ENCODE data around the gene SLC25A3.
A peak's percentile ranks its signal among the peaks of the same experiment; 100 is the strongest.
"Not testable (repeated sequence)": the region's sequence is repeated elsewhere in the genome, so short reads cannot be mapped to it uniquely, and the experiment has no call there.

SLC25A3 gene

DNA sequence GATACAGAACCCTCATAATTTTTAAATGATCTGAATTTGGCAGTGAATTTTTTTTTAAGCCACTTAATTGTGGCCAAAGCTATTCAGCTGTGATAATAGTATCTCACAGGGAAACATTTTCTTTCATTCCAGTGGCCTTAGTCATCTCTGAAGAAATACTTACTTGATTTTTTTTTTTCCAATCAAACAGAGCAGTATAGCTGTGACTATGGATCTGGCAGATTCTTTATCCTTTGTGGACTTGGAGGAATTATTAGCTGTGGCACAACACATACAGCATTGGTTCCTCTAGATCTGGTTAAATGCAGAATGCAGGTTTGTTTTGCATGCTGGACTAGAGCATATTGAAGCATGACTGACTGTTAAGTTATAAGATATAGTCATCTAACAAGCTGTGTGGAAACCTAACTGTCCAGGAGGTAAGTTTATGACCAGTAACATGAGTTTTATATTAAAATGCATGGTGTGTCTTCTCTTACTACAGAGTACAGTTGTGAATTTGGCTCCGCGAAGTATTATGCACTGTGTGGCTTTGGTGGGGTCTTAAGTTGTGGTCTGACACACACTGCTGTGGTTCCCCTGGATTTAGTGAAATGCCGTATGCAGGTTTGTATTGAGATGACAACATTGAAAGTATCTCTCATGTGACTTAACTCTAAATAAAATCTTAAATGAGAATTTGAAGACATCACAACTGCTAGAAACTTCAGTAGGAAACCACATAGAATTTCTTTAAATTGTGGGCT is 1.9 kb downstream of the SLC25A3 start:
- no peak for DNase-seq

GRCh38 chr12:98597313-98597712 is 3.8 kb downstream of the SLC25A3 start:
- DNase-seq = not testable (repeated sequence)

DNA sequence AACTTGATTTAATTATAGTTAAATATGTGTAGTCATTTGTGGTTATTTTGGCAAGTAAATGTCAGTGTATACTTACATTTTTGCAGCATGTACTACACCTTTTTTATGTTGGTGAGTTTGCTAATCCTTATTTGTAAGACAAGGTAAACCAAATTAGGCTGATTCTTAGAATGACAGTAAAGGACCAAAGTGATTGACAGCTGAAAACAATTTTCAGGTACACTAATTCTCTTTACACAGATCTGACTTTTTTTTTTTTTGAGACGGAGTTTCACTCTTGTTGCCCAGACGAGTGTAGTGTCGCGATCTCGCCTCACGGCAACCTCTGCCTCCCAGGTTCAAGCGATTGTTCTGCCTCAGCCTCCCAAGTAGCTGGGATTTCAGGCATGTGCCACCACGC is 8.4 kb downstream of the SLC25A3 start:
- DNase-seq = no peak

GRCh38 chr12:98606359-98606988 is 13.0 kb downstream of the SLC25A3 start:
- no peak for DNase-seq

GRCh38 chr12:98610596-98610995 is 17.1 kb downstream of the SLC25A3 start:
- DNase-seq = no peak

DNA sequence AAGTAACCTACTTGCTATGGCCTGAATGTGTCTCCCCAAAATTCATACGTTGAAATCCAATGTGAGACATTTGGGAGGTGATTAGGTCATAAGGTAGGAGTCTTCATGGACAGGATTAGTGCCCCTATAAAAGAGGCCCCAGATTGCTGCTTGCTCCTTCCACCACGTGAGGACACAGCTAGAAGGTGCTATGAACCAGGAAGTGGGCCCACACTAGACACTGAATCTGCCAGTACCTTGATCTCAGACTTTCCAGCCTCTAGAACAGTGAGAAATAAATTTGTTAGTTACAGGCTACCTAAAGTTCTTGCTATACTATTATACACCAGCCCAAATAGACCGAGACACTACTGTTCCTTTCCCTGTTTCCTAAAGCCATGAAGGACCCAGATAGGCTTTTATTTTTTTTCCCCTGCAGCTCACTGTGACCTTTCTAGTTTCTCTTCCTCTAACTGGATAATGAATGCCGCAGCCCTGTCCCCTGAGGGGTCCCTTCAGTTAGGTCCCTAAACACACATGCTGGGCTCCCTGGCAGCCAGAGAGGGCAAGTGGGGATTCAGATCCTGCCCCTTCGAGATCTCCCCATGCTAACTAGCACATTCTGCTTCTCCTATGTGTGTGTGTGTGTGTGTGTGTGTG is 19.3 kb downstream of the SLC25A3 start:
- no peak for DNase-seq

DNA sequence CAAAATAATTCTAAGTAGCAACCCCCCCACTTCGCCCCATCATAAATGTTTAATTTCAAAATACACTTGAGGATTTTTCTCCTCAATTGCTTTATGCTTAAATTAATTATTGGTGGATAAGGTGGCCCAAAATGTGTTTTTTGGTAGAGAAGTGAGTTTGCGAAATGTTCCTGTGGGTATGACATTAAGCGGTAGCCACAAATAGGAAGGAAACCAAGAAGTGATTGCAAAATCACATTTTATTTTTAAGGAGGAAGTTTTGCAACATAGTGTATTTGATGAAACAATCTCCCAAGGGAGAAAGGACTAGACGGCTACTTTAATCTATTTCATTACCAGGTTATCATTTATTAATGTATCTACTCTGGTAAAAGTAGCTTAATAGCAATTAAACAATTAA is 25.5 kb downstream of the SLC25A3 start:
- DNase-seq = no peak

GRCh38 chr12:98635657-98636323 is 42.3 kb downstream of the SLC25A3 start:
- peak; percentile 48 for DNase-seq

GRCh38 chr12:98637068-98637467 is 43.6 kb downstream of the SLC25A3 start:
- no peak for DNase-seq

DNA sequence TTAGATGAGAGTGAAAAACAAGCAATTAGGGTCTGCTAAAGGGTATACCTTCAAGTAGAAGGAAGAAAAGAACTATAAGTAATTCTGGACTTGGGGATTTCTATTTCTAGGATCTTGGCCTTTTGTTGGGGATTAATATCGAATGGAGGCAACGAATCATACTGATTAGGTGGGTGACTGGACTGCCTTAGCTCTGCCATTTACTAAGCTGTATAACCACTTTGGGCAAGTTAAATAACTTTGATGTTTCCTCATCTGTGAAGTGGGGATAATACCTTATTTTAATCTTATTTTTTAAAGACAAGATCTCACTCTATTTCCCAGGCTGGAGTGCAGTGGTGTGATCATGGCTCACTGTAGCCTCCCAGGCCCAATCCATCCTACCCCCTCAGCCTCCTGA is 44.5 kb downstream of the SLC25A3 start:
- no peak for DNase-seq

DNA sequence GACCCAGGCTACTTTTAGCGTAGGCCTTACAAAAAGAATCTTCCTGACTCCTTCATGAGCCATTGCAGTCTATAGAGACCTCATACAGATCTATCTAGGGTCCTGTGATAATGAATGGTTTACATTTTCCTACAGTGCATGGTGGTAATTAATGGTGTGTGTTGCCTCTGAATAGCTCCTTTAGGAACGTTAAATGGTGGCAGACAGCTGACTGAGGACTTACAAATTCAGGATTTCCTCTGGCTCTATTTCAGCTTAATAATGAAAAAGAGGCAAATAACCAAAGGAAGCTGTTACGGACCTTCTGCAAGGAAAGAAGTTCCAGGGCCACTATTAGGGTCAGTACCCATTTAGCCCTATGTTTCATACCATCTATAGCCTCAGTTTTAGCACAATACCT is 46.0 kb downstream of the SLC25A3 start:
- no peak for DNase-seq

- not testable (repeated sequence) for DNase-seq
These were observed 49.3 kb downstream of the SLC25A3 start for GRCh38 chr12:98642801-98643200.

- no peak for DNase-seq
These were observed 50.9 kb downstream of the SLC25A3 start for GRCh38 chr12:98644433-98644711.

DNA sequence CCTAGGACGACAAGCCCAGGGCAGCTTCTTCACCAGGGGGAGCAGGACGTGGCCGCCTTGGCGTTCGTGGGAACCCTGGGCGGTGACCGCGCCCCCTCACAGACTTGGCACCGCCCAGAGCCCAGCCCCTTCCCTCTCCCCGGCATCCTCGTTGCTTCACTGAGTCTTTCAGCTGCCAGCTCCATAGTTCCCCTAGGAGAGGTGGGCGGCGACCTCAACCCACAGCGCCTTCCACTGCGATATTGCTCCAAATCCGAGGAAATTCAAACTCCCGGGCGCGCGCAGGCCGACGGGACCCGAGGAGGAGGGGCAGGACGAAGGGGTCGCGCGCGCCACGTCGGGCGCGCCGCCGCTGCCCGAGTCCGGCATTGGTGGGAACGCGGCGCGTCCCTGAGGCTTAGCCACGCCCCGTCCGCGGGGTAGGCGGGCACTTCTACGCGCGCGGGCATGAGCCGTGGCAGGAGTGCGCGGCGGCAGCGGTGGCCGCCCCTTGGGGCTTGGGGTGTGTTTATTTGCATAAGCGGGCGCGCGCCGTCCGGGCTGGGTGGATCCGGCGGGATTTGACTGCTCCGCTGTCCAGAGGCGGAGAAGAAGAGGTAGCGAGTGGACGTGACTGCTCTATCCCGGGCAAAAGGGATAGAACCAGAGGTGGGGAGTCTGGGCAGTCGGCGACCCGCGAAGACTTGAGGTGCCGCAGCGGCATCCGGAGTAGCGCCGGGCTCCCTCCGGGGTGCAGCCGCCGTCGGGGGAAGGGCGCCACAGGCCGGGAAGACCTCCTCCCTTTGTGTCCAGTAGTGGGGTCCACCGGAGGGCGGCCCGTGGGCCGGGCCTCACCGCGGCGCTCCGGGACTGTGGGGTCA is 51.5 kb downstream of the SLC25A3 start, which contains the start of the genes APAF1 and IKBIP:
Gene APAF1 (plus strand): TSS at position 579 of the 860 bp plus-strand sequence. CDS start 3,070 bp downstream, outside the sequence.
Gene IKBIP (minus strand): TSS at position 77 of the 860 bp plus-strand sequence. CDS start 87 bp downstream, outside the sequence.
- peak; percentile 76 for DNase-seq

DNA sequence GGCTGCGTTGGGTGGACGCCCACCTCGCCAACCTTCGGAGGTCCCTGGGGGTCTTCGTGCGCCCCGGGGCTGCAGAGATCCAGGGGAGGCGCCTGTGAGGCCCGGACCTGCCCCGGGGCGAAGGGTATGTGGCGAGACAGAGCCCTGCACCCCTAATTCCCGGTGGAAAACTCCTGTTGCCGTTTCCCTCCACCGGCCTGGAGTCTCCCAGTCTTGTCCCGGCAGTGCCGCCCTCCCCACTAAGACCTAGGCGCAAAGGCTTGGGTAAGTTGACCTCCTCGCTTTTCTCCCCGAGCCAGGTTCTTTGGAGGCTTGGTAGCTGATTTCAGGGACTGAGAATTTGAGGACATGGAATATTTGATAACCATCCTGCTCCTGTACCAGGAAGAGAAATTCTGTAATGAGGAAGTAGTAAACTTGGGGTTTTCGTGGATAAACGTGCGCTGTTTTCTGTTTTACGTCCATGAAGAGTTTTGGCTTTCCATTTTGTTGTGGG is 52.1 kb downstream of the SLC25A3 start:
- no peak for DNase-seq

DNA sequence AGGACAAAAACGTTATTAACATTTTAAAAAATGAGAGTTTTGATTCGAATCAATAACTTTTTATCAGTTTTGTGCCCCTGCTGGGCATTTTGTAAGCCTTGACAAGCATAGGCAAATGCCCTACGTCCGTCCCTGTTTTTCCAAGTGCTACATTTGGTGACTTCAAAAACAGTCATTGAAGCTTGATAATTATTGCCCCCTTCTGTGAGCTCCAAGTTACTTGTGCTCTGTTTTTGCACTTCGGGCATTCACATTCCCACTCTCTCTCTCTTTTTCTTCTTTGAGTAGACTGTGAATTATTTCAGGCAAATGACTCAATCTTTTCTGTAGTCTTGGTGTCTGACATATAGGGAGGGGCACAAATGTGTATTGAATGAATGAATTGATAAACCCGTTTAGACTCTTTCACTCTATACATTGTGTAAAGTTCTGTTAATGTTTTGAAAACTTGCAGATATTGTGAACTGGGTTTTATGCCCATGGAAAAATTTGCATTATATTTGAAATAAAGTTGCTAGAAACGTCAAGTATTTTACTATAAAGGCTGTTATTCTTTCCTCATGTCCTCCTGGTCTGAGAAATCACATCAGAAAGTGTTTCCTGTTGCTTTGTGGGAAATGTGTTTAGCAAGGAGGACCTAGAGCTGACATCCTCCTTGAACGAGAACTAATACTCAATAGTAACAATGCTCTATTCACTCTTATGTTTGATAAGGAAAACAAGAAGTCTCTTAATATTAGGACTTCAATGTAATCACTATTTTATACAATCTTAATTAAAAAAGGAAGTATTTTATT is 53.0 kb downstream of the SLC25A3 start:
- DNase-seq = no peak

- DNase-seq = no peak
These were observed 57.8 kb downstream of the SLC25A3 start for GRCh38 chr12:98651328-98651727.

DNA sequence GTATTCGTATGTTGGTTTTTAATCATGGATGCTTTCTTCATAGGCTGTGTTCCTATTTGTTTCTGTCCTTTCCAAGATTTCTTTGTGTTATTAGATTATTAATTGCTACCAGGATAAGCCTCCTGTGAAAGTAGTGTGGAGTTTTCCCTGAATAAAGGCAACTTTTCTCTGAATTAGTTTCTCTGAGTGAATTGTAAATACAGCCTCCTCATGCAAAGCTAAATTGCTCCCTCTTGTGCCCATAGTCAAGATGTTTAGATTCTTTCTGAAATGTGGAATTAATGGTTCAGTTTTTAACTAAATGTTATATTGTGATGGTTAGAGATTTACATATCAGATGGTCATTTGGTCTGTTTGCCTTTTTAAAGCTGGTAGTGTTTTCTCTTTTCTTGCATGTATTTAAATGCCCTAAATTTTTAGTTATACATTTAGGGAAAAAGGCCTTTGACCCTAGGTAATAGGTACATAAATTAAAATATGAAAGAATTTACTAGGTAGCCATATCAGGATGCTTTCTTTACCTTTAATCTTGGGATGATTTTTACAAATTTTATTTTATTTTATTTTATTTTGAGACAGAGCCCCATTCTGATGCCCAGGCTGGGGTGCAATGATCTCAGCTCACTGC is 60.5 kb downstream of the SLC25A3 start:
- DNase-seq = no peak
